HL-60/S4 treated with phorbol 12-myristate 13-acetate at 8.2 ng/mL for 4 days and 3 days (cell line): ENCODE measurements around the gene GSK3B.

Experiments
- in situ Hi-C: fragments of 300-500 bp; cut with MboI; formaldehyde crosslinking; loops from 2 replicates; pipeline ENCODE4 v1.15.0; 2022; ENCODE audit warnings: low sequenced_read_pairs

The GSK3B gene

DNA sequence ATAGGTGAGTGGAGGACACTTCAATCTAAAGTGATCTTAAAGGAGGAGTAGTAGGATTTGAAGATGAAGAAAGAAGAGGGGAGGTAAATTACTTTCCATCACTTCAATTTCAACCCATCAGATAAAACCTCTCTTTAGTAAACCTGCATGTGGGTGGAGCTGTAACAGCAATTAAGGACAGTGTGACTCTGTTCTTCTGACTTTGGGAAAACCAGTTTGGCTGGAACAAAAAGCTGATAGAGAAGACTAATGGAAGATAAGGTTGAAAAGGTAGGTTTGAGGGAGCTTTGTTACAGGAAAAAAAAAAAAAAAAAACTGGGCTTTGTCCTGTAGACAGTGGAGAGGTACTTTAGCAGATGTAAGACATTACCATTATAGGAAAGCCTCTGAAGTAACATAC is 4.5 kb upstream of the GSK3B start:
- in situ Hi-C loops: no loop called here

GRCh38 chr3:120095979-120096426 is 1.8 kb upstream of the GSK3B start:
- in situ Hi-C loops: no loop called here

DNA sequence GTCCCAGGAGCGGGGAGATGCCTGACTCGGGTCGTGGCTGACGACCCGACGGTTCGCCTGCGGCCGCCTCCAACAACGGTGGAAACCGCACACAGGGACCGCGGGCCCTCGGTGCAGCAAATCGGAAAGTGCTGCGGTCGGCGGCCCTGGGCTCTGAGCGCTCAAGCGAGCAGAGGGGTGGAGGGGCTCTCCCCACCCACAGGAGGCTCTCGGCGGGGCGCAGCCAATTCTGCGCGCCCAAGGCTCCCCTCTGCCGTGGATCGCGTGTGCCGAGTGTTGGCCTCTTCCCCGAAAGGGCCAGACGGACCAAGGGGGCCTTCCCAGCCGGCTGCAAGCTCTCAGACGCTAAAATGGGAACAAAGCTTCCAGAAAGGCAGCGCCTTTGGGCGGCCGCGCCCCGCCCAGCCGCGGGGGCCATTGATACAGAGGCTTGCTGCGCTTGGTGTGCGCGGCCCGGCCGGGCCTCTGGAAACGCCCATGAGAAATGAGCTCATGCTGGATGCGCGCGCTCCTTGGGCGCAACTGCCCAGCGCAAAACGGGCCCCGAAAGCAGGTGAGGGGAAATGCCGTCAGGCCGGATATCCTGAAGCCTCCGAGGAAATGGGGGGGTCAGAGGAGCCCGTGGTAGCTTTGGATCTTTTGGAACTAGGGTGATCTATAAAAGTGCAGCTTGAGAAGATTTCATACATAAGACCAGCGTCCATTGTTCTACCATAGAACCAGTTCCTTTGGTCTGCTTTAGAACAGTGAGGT is 1.2 kb upstream of the GSK3B start:
- in situ Hi-C loops: no loop called here

DNA sequence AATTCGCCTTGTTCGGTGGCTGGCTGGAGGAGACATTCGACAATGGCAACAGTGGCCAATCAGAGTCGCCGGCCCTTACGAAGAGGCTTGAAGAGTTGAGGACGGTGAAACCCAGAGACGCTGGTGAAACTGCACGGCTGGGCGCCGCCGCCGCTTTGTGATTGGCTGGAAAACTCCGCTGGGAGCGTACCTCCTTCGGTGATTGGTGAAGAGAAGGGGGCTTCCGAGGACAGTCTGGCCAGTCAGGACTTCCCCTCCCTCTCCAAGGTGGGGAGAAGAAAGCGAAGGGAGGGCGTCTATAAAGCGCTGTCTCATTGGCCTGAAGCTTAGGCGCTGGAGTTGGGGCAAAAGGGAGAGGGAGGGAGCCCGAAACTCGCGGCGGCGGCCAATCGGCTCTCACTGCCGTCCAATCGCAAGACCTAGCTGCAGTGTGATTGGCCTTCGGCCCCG is 554 bp upstream of the GSK3B start:
- in situ Hi-C loops: no loop called here

DNA sequence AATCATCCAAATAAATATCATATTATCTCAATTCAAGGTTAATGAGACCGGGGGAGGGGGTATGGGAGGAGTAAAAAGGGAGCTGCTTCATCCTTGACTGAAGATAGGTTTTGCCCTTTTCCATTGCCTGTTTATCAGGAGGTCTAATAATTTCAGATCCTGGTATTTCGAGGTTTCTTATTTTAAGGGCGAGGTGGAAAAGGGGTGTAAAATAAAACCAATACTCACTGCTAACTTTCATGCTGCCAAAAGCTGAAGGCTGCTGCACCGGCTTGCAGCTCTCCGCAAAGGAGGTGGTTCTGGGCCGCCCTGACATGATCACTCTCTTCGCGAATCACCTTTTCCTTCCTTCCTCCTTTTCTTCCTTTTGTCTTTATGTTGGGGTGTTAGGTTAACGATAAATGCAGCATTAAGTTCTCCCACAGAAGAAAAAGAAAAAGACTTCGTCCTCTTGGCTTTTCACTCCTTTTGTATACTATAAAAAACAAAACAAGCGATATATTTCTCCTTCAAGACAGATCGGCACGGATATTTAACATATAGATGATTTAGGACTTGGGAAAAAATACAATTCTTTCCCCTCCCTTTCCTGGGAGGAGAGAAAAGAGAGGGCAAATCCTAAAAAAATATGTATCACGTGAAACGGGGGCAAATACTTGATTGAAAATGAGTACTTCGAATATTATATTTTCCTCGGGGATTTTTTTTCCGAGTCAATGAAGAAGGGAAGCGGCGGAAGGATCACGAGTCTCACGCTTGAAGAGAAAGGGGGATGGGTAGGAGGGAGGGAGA is 932 bp downstream of the GSK3B start:
- in situ Hi-C loops: no loop called here

GRCh38 chr3:120092474-120092873 is 1.8 kb downstream of the GSK3B start:
- in situ Hi-C loops: no loop called here

DNA sequence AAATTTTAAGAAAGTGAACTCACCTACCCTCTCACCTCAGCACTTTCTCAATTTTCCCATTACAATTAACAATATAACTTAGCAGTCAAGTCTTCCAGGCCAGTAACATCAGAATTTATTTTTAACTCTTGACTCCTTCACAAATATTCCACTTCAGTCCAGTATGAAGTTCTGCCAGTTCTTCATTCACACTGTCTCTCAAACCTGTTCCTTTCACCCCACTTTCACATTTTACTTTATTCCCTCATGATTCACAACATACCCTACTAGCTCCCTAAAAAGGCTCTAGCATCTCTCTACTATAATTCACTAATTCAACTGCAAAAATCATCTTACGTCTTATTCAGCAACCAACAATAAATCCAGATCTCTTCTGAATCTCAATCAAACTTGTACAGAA is 3.8 kb downstream of the GSK3B start:
- in situ Hi-C loops: no loop called here

- in situ Hi-C loops: no loop called here
These were observed 5.2 kb downstream of the GSK3B start for GRCh38 chr3:120089089-120089488.

DNA sequence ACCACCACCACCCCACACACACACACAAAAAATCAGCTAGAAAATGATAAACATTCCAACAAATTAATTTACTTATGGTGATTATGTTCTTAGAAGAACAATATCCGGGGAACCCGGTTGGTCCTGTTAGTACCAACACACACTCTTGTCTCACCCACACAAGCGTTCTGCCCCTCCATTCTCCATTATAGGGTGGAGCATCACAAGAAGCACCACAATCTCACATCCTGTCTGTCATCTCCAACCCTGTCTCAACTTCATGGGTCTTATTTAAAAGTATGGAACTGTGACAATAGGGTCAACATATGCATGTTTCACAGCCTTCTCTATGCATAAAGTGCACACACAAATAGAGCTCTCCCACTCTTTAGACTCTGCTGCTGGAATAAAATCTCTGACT is 5.6 kb downstream of the GSK3B start:
- in situ Hi-C loops: no loop called here

DNA sequence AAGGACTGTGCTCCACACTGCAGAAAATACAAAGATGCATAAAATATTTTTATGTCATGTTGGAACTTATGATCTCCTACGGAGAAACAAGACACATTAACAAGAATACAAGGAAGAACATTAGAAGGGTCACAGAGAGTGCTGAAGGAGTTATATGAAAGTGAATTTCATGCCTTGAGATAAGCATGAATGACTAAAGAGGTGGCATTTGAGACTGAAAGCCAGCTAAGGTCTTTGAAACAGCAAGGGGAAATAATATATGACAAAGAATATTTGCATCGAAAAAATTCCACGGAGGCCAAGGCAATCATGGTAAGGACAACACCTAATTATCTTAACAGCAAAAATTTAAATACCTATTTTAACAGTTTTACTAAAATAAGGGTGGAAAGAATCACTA is 12.5 kb downstream of the GSK3B start:
- in situ Hi-C loops: no loop called here

- in situ Hi-C loops: no loop called here
These were observed 13.4 kb downstream of the GSK3B start for GRCh38 chr3:120080836-120081235.

DNA sequence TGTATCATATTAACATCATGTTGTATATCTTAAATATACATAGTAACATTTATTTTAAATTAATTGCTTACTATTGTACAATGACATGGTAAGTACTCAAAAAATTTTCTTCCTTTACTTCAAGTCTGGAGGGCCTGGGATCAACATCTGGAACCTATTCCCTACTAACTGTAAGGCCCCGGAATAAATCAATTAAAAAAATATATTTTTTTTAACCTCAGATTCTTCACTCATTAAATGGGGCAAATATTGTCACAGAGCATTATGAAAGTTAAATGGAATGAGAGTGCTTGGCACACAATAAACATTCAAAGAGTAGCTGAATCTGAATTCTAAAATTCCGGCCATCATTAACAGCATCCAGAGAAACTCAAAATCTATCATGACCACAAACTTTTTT is 16.5 kb downstream of the GSK3B start:
- in situ Hi-C loops: no loop called here

- in situ Hi-C loops: no loop called here
These were observed 21.3 kb downstream of the GSK3B start for GRCh38 chr3:120072867-120073525.

DNA sequence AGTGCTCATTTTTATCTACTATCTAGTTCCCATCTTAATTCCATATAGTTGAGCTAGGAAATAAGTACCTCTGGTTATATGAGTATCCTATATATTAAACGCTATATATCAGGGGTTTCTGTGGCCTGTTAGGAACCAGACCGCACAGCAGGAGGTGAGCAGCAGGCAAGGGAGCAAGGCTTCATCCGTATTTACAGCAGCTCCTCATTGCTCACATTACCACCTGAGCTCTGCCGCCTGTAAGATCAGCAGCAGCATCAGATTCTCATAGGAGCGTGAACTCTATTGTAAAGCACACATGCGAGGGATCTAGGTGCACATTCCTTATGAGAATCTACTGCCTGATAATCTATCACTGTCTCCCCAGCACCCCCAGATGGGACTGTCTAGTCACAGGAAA is 23.0 kb downstream of the GSK3B start:
- in situ Hi-C loops: no loop called here

GRCh38 chr3:120070263-120070981 is 23.8 kb downstream of the GSK3B start:
- in situ Hi-C loops: no loop called here

DNA sequence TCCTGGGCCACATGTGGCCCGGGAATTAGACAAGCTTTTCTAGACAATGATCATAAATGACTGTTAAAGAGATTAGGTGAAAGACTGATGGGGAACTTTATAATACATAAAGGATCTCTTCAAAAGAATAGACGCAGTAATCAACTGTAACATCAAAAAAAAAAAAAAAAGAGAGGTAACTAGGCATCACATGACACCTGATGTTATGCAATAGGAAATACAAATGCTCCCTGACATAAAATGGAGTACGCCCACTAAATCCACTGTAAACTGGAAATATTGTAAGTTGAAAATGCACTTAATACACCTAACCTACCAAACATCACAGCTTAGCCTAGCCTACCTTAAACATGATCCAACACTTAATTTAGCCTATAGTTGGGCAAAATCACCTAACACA is 27.2 kb downstream of the GSK3B start:
- in situ Hi-C loops: no loop called here

GRCh38 chr3:120066634-120067033 is 27.6 kb downstream of the GSK3B start:
- in situ Hi-C loops: no loop called here

GRCh38 chr3:120064641-120065040 is 29.6 kb downstream of the GSK3B start:
- in situ Hi-C loops: no loop called here

GRCh38 chr3:120062474-120062873 is 31.8 kb downstream of the GSK3B start:
- in situ Hi-C loops: no loop called here

GRCh38 chr3:120059081-120059864 is 35.0 kb downstream of the GSK3B start:
- in situ Hi-C loops: no loop called here
